ENCODE data around the gene SEC24B.
"Not testable (repeated sequence)": the region's sequence is repeated elsewhere in the genome, so short reads cannot be mapped to it uniquely, and the experiment has no call there.

GRCh38 chr4:109513368-109513767 lies 79.8 kb downstream of the SEC24B start:
- TF ChIP-seq, protein P1, sequence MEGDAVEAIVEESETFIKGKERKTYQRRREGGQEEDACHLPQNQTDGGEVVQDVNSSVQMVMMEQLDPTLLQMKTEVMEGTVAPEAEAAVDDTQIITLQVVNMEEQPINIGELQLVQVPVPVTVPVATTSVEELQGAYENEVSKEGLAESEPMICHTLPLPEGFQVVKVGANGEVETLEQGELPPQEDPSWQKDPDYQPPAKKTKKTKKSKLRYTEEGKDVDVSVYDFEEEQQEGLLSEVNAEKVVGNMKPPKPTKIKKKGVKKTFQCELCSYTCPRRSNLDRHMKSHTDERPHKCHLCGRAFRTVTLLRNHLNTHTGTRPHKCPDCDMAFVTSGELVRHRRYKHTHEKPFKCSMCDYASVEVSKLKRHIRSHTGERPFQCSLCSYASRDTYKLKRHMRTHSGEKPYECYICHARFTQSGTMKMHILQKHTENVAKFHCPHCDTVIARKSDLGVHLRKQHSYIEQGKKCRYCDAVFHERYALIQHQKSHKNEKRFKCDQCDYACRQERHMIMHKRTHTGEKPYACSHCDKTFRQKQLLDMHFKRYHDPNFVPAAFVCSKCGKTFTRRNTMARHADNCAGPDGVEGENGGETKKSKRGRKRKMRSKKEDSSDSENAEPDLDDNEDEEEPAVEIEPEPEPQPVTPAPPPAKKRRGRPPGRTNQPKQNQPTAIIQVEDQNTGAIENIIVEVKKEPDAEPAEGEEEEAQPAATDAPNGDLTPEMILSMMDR (conservative IDR thresholded peaks at IDR 0.05; ENCODE audit: low read depth in 2 of 2), result not testable (repeated sequence)
- not testable (repeated sequence) for TF ChIP-seq EZH2 (IDR thresholded peaks at IDR 0.05; ENCODE audit: low read depth, unreplicated experiment); CREB1 (CRISPR knock-in tag; IDR thresholded peaks at IDR 0.05; ENCODE audit: low read depth); POLR2AphosphoS5 (IDR thresholded peaks at IDR 0.05; ENCODE audit: low read depth); NANOG (IDR thresholded peaks at IDR 0.05; ENCODE audit: borderline replicate concordance); EZH2phosphoT487 (IDR thresholded peaks at IDR 0.05; ENCODE audit: unreplicated experiment); ETS1 (IDR thresholded peaks at IDR 0.05); ZNF331 (CRISPR knock-in tag; IDR thresholded peaks at IDR 0.05; ENCODE audit: low read depth); JUNB (IDR thresholded peaks at IDR 0.05; ENCODE audit: unreplicated experiment)
- TF ChIP-seq, protein P2, sequence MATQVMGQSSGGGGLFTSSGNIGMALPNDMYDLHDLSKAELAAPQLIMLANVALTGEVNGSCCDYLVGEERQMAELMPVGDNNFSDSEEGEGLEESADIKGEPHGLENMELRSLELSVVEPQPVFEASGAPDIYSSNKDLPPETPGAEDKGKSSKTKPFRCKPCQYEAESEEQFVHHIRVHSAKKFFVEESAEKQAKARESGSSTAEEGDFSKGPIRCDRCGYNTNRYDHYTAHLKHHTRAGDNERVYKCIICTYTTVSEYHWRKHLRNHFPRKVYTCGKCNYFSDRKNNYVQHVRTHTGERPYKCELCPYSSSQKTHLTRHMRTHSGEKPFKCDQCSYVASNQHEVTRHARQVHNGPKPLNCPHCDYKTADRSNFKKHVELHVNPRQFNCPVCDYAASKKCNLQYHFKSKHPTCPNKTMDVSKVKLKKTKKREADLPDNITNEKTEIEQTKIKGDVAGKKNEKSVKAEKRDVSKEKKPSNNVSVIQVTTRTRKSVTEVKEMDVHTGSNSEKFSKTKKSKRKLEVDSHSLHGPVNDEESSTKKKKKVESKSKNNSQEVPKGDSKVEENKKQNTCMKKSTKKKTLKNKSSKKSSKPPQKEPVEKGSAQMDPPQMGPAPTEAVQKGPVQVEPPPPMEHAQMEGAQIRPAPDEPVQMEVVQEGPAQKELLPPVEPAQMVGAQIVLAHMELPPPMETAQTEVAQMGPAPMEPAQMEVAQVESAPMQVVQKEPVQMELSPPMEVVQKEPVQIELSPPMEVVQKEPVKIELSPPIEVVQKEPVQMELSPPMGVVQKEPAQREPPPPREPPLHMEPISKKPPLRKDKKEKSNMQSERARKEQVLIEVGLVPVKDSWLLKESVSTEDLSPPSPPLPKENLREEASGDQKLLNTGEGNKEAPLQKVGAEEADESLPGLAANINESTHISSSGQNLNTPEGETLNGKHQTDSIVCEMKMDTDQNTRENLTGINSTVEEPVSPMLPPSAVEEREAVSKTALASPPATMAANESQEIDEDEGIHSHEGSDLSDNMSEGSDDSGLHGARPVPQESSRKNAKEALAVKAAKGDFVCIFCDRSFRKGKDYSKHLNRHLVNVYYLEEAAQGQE (IDR thresholded peaks at IDR 0.05; ENCODE audit: unreplicated experiment), result not testable (repeated sequence)

Data from GM23338 (cell line).